Heart left ventricle (tissue), 16 donors: Measurements from ENCODE around the gene SERHL2. TPM values are rescaled to one million over a fixed set of nuclear protein-coding genes. Genes with fewer than 3 reads are reported as not detected.
A peak's percentile ranks its signal among the peaks of the same experiment; 100 is the strongest.
"Not testable (repeated sequence)": the region's sequence is repeated elsewhere in the genome, so short reads cannot be mapped to it uniquely, and the experiment has no call there.

Experiments
- ATAC-seq, 4 donors: fragments of 200-7000 bp; cut with Tn5 transposase; one replicate each; pipeline ENCODE4 v1.9.1; 2020 to 2022; ENCODE audit warnings: moderate library complexity in 4 of 4, mild to moderate bottlenecking in 3 of 4, moderate number of reproducible peaks in 1 of 4
- DNase-seq, 5 donors: peaks; one replicate each; pipeline ENCODE4 v3.0.0-alpha.2; 2020
- H3K27ac ChIP-seq, 12 donors: fragments of 200-600 bp; sonication (generic) in 4 of 12; one replicate each; pipeline versions ENCODE4 v1.5.0 to v1.8.0; 2016 to 2022; ENCODE audit warnings: mild to moderate bottlenecking in 2 of 12
- H3K27me3 ChIP-seq, 9 donors: fragments of 200-600 bp; sonication (generic) in 2 of 9; one replicate each; pipeline versions ENCODE4 v1.5.1 to v1.8.0; 2016 to 2022; ENCODE audit warnings: mild to moderate bottlenecking in 3 of 9
- H3K36me3 ChIP-seq, 9 donors: fragments of 200-600 bp; sonication (generic) in 2 of 9; one replicate each; pipeline versions ENCODE4 v1.5.0 to v1.8.0; 2018 to 2022; ENCODE audit warnings: mild to moderate bottlenecking in 2 of 9
- H3K4me1 ChIP-seq, 12 donors: fragments of 200-600 bp; sonication (generic) in 4 of 12; one replicate each; pipeline versions ENCODE4 v1.5.0 to v1.8.0; 2016 to 2022; ENCODE audit warnings: mild to moderate bottlenecking in 3 of 12
- H3K4me3 ChIP-seq, 12 donors: fragments of 200-600 bp; sonication (generic) in 4 of 12; one replicate each; pipeline versions ENCODE4 v1.5.0 to v1.8.0; 2017 to 2022; ENCODE audit warnings: mild to moderate bottlenecking in 9 of 12, moderate library complexity in 4 of 12
- H3K9me3 ChIP-seq, 12 donors: fragments of 200-600 bp; sonication (generic) in 4 of 12; one replicate each; pipeline versions ENCODE4 v1.5.0 to v1.8.0; 2016 to 2022; ENCODE audit warnings: mild to moderate bottlenecking in 1 of 12
- POLR2A ChIP-seq, 2 donors: fragments of 450-650 bp; IDR thresholded peaks; one replicate each; pipeline ENCODE4 v1.6.1; 2017; ENCODE audit warnings: antibody characterized with exemption in 2 of 2, mild to moderate bottlenecking in 2 of 2, moderate library complexity in 2 of 2
- WGBS, 4 donors: extraction: QIAGEN DNeasy Blood & Tissue Kit in 2 of 4; methylation state at CpG; one replicate each; pipeline versions ENCODE4 v1.1.5 to v1.1.7; 2013 to 2018; 5-methylcytosine and 5-hydroxymethylcytosine counted together
- intact Hi-C, 10 donors: fragments of 100-400 bp; cut with DNase I; formaldehyde crosslinking; loops; one replicate each; pipeline versions ENCODE4 v1.11.1 to v1.14.2; 2022
- polyA plus RNA-seq, 2 donors: library from polyadenylated mRNA; stranded (reverse); fragments of 200-250 nt; gene quantifications; one replicate each; pipeline ENCODE4 v1.2.3, GENCODE V29; 2013
- total RNA-seq, 9 donors: library from RNA; depleted of rRNA in 2 of 9; stranded (reverse); fragments of >200 nt in 2 of 9; fragmentation: NEBNext Ultra II Directional in 3 of 9; extraction: Animal tissue kit (Norgen Biotek cat#: 25700) in 3 of 9; gene quantifications; one replicate each; pipeline versions ENCODE4 v1.1.0 to v1.2.4, GENCODE V29; 2016 to 2023
- TF ChIP-seq, protein P1 (sequence below), 12 donors: fragments of 200-600 bp; sonication (generic) in 4 of 12; IDR thresholded peaks; one replicate each; pipeline versions ENCODE4 v1.5.0 to v1.8.0; 2018 to 2022; ENCODE audit warnings: antibody characterized with exemption in 12 of 12, mild to moderate bottlenecking in 5 of 12
- donor health status: ischemic (EF 13 %, LVEDD 7.1; RV severe dilation, severe dysfunction).
- donor health status: healthy with polysubstance abuse.
- donor health status: DM: no; HTN: yes; CAD: no.
- donor health status: DM: no; HTN: no; CAD: no.
- donor health status: ischemic (EF 25% LVEDD 6.9; RV normal size, moderate dysfunction).
- donor health status: ischemic (EF 25% LVEDD 5.7; RV mildly dilated, moderate dysfunction).
- donor health status: healthy.
- donor health status: DM: yes; HTN: yes; CAD: no.
- donor health status: ischemic (EF 35%, LVEDD 5.7; RV mildly dilated, moderate dysfunction).
- donor health status: nonischemic (EF 11% LVEDD 7.7; RV severe dilation, severe dysfunction).
- donor health status: DM: yes; HTN: yes; CAD: no.
- donor health status: PGD.
- donor health status: ischemic (EF 29% LVEDD 5.4; RV normal size, mild dysfunction).
- donor health status: nonischemic (EF 23%, LVEDD 6.1; RV moderate dilation, normal function).

Gene SERHL2
- total and polyA plus RNA-seq, 11 donors: 0.90 to 5.3 (median 3.4) TPM

GRCh38 chr22:42552294-42552647 is 1.5 kb upstream of the SERHL2 start:
- ATAC-seq, H3K9me3 ChIP-seq, DNase-seq, H3K27me3 ChIP-seq, H3K36me3 ChIP-seq, H3K27ac ChIP-seq: not testable (repeated sequence)
- WGBS, 4 donors: 93 to 97% (median 95%) methylated on average over 6 of the region's 6 CpGs
- Histone ChIP-seq H3K4me1 (peaks cover 3 to 14% (median 8%) of the 10 kb centered on the region in 12 donors), H3K4me3 (peak overlapping the region in 1 of 12 donors; percentile 35)
- intact Hi-C loops: loop anchor here in 2 of 10 donors (5.0 kb wide), 1 partner anchor 40 kb away; no protein-coding TSS in a partner anchor
- TF ChIP-seq, protein P1, sequence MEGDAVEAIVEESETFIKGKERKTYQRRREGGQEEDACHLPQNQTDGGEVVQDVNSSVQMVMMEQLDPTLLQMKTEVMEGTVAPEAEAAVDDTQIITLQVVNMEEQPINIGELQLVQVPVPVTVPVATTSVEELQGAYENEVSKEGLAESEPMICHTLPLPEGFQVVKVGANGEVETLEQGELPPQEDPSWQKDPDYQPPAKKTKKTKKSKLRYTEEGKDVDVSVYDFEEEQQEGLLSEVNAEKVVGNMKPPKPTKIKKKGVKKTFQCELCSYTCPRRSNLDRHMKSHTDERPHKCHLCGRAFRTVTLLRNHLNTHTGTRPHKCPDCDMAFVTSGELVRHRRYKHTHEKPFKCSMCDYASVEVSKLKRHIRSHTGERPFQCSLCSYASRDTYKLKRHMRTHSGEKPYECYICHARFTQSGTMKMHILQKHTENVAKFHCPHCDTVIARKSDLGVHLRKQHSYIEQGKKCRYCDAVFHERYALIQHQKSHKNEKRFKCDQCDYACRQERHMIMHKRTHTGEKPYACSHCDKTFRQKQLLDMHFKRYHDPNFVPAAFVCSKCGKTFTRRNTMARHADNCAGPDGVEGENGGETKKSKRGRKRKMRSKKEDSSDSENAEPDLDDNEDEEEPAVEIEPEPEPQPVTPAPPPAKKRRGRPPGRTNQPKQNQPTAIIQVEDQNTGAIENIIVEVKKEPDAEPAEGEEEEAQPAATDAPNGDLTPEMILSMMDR (IDR thresholded peaks at IDR 0.05): peak in 1 of 12 donors; percentile 4

DNA sequence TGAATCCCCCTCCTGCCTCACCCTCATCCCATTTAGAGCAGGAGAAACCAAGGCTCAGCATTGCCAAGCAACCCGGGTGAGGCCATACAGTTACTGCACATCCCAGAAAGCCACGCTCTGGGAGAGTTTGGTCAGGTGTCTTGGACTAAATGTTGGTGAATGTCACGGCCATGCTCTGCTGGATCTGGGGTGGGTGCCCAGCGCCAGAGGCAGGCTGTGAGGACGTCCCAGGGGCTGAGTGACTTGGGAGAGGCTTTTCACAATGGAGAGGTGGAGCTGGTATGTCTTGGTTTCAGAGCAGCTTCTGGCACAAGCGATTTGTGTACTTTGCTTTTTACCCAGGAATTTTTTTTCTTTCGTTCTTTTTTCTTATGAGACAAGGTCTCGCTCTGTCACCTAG is 6.6 kb downstream of the SERHL2 start:
- WGBS, 4 donors: 78 to 93% (median 90%) methylated on average over 8 of the region's 8 CpGs
- no peak for ATAC-seq
- peaks cover 0 to under 1% (median 0%) of the 10 kb centered on the region in 9 donors for H3K36me3 ChIP-seq
- intact Hi-C loops: no loop called here
- H3K9me3 ChIP-seq: no peaks in the 10 kb centered on the region
- no peak overlapping the region for H3K27ac ChIP-seq
- no peak for DNase-seq
- H3K27me3 ChIP-seq: no peaks in the 10 kb centered on the region
- no peak overlapping the region for H3K4me3 ChIP-seq
- TF ChIP-seq POLR2A (IDR thresholded peaks at IDR 0.05): no peak
- TF ChIP-seq, protein P1 (IDR thresholded peaks at IDR 0.05): no peak
- H3K4me1 ChIP-seq: peaks cover 0 to 19% (median 6%) of the 10 kb centered on the region in 12 donors

GRCh38 chr22:42560781-42561180 is 7.0 kb downstream of the SERHL2 start:
- WGBS, 4 donors: 79 to 82% (median 80%) methylated on average over 7 of the region's 7 CpGs
- peaks cover 0 to 5% (median 0%) of the 10 kb centered on the region in 9 donors for H3K36me3 ChIP-seq

DNA sequence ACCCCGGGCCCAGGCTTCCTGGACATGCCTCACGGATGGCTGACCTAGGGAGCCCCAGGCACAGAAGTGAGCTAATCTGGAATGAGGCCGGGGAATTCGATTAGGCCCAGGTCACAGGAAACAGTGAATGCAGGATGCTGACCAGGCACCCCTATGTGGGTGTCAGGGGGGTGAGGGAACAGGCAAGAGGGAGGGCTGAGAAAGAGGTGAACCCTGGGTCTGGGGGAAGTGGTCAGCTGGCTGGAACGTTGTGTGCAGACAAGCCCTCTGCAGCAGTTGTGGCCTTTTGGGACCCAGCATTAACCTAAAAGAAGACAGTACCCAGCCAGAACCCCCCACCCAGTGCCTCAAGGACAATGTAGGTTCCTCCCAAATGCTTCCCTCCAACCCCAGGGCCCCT is 8.1 kb downstream of the SERHL2 start:
- peaks cover 0 to 19% (median 6%) of the 10 kb centered on the region in 12 donors for H3K4me1 ChIP-seq
- H3K27me3 ChIP-seq: no peaks in the 10 kb centered on the region
- H3K4me3 ChIP-seq: no peak overlapping the region
- H3K9me3 ChIP-seq: no peaks in the 10 kb centered on the region
- peaks cover 0 to 10% (median 0%) of the 10 kb centered on the region in 9 donors for H3K36me3 ChIP-seq
- TF ChIP-seq POLR2A (IDR thresholded peaks at IDR 0.05): no peak
- TF ChIP-seq, protein P1 (IDR thresholded peaks at IDR 0.05): no peak
- H3K27ac ChIP-seq: peak overlapping the region in 5 of 12 donors; percentile 1 to 53 (median 18)
- ATAC-seq (peak in 1 of 4 donors; percentile 10), DNase-seq (no peak)
- intact Hi-C loops: no loop called here
- WGBS, 4 donors: 39 to 57% (median 51%) methylated on average over 5 of the region's 5 CpGs

More at GRCh38 chr22:42560781-42561180, 7.0 kb downstream of the SERHL2 start:
- no peak for TF ChIP-seq POLR2A (IDR thresholded peaks at IDR 0.05)
- TF ChIP-seq, protein P1 (IDR thresholded peaks at IDR 0.05): peak in 11 of 12 donors; percentile 30 to 59 (median 52)
- no peak for DNase-seq
- H3K27ac ChIP-seq: no peak overlapping the region
- no peaks in the 10 kb centered on the region for H3K9me3 ChIP-seq
- H3K4me3 ChIP-seq: no peak overlapping the region
- intact Hi-C loops: no loop called here
- no peaks in the 10 kb centered on the region for H3K27me3 ChIP-seq
- ATAC-seq: peak in 2 of 4 donors; percentile 22 to 32
- H3K4me1 ChIP-seq: peaks cover 0 to 19% (median 6%) of the 10 kb centered on the region in 12 donors
